ENCODE data around the gene ZNF776. TPM values are rescaled to one million over a fixed set of nuclear protein-coding genes. Genes with fewer than 3 reads are reported as not detected.

ZNF776 gene
- total RNA-seq, 2 donors from 2014 or later = 6.0 to 8.9 TPM

DNA sequence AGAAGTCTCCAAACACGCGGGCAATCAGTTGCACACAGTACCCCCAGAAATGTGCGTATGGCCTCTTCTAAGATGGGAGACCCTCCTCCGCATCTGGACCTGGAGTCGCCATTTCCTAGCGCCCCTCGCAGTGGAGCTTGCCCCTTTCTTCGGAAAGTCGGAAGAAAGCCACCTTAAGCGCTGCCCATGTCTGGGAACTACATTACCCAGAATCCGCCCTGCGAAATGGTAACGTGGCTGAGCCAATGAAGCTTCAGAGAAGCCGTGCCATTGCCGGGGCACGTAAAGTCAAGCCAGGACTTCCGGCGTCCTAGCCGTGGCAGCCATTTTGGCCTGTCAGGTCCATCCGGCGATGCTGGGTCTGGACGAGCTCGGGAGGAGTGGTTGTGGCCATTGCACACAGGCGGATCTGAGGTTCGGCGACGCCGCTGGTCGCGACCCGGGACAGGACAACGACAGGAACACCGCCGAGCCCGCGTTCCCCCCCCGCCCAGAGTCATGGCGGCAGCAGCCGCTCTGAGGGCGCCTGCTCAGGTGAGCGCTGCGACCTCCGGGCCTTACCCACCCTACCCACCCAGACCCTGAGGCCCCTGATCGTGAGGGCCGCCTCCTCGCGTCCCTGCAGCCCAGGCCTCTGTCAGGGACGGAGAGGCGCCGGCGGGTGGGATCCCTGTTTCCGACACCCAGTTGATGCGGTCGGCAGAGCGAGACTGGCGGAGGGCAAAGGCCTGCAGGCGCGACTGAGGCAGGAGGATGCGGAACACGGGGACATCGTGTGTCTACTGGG, 22.9 kb downstream of the ZNF776 start, which contains the start of gene ZNF586:
Gene ZNF586, plus strand, starts transcription at position 332 of the 787 bp plus-strand sequence. Its CDS starts 167 bp downstream, at position 499.
- Histone ChIP-seq H3K9me3 (peaks cover 0 to 5% of the 10 kb centered on the region in 2 donors), H3K27me3 (no peaks in the 10 kb centered on the region), H3K27ac (peak within 1 kb of the TSS; percentile 89), H3K4me1 (peaks cover 3 to 21% of the 10 kb centered on the region in 2 donors), H3K4me3 (peak within 1 kb of the TSS; percentile 87 to 92), H3K36me3 (peaks cover 14% of the 10 kb centered on the region)
- TF ChIP-seq CTCF (IDR thresholded peaks at IDR 0.05) = no peak
- peak; percentile 92 for DNase-seq (ENCODE audit: low spot score)

- Histone ChIP-seq H3K4me1 (peaks cover 3 to 21% of the 10 kb centered on the region in 2 donors), H3K36me3 (peaks cover 28% of the 10 kb centered on the region), H3K4me3 (no peak overlapping the region), H3K27ac (no peak overlapping the region), H3K27me3 (no peaks in the 10 kb centered on the region), H3K9me3 (peaks cover 0 to 21% of the 10 kb centered on the region in 2 donors)
- TF ChIP-seq CTCF (IDR thresholded peaks at IDR 0.05) = no peak
- DNase-seq (ENCODE audit: low spot score) = no peak
Measured at GRCh38 chr19:57771417-57771816, 24.8 kb downstream of the ZNF776 start.

DNA sequence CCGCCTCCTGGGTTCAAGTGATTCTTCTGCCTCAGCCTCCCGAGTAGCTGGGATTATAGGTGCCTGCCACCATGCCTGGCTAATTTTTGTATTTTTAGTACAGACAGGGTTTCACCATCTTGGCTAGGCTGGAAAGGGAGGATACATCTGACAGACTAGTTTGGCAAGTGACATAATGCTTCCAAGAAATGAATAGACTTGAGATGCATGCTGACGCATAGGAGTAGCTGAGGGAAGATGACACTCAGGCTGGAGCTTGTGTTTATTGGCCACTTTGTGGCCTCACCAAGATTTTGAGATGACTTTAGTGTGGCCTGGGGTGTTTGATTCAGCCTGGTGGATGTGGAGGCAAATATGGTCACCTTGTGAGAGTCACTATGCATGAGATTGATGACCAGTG, 26.9 kb downstream of the ZNF776 start:
- Histone ChIP-seq H3K4me1 (peaks cover 3 to 21% of the 10 kb centered on the region in 2 donors), H3K9me3 (peaks cover 0 to 37% of the 10 kb centered on the region in 2 donors), H3K4me3 (no peak overlapping the region), H3K36me3 (peaks cover 48% of the 10 kb centered on the region), H3K27me3 (no peaks in the 10 kb centered on the region), H3K27ac (no peak overlapping the region)
- no peak for TF ChIP-seq CTCF (IDR thresholded peaks at IDR 0.05)
- DNase-seq (ENCODE audit: low spot score) = no peak

GRCh38 chr19:57776764-57777296, 30.2 kb downstream of the ZNF776 start:
- Histone ChIP-seq H3K27me3 (no peaks in the 10 kb centered on the region), H3K36me3 (peaks cover 76% of the 10 kb centered on the region), H3K27ac (no peak overlapping the region), H3K4me3 (no peak overlapping the region), H3K4me1 (peaks cover 0 to 3% of the 10 kb centered on the region in 2 donors), H3K9me3 (peaks cover 15 to 69% of the 10 kb centered on the region in 2 donors)
- DNase-seq (ENCODE audit: low spot score) = no peak
- no peak for TF ChIP-seq CTCF (IDR thresholded peaks at IDR 0.05)

- H3K4me1 ChIP-seq = no peaks in the 10 kb centered on the region
- peaks cover 15 to 74% of the 10 kb centered on the region in 2 donors for H3K9me3 ChIP-seq
- H3K27ac ChIP-seq = no peak overlapping the region
- no peak for DNase-seq (ENCODE audit: low spot score)
- no peak for TF ChIP-seq CTCF (IDR thresholded peaks at IDR 0.05)
- H3K36me3 ChIP-seq = peaks cover 69% of the 10 kb centered on the region
- no peak overlapping the region for H3K4me3 ChIP-seq
- H3K27me3 ChIP-seq = no peaks in the 10 kb centered on the region
Measured at GRCh38 chr19:57778336-57778735, 31.7 kb downstream of the ZNF776 start.
